Activated CD4-positive, alpha-beta T cell treated with anti-CD3 and anti-CD28 coated beads, Interleukin-2, amount 10 ng/mL, durations not matched to agents 7 days and 5 days (primary cell): Measurements from ENCODE around the gene PTRH2. TPM values are rescaled to one million over a fixed set of nuclear protein-coding genes. Genes with fewer than 3 reads are reported as not detected.

Source experiments
- CTCF ChIA-PET: fragments of 350-600 bp; sonication (Branson Sonifier 250); formaldehyde crosslinking; loops from one replicate; lab custom pipeline; 2021; ENCODE audit warnings: antibody characterized with exemption; lab: Charles Lee
- POLR2A ChIA-PET: fragments of 350-600 bp; sonication (Branson Sonifier 250); formaldehyde crosslinking; loops from one replicate; lab custom pipeline; 2021; ENCODE audit warnings: antibody characterized with exemption; lab: Charles Lee
- DNase-seq: peaks from one replicate; pipeline ENCODE4 v3.0.0-alpha.2; 2020
- H3K27ac Mint-ChIP-seq: one replicate; pipeline ENCODE4 v1.8.0; 2021; ENCODE audit warnings: mild to moderate bottlenecking, moderate library complexity, mixed read lengths
- H3K27me3 Mint-ChIP-seq: one replicate; pipeline ENCODE4 v1.8.0; 2021; ENCODE audit warnings: mixed read lengths
- H3K36me3 Mint-ChIP-seq: one replicate; pipeline ENCODE4 v1.8.0; 2021; ENCODE audit warnings: low read depth, mixed read lengths
- H3K4me1 Mint-ChIP-seq: one replicate; pipeline ENCODE4 v1.8.0; 2021; ENCODE audit warnings: mixed read lengths
- H3K4me3 Mint-ChIP-seq: one replicate; pipeline ENCODE4 v1.8.0; 2021; ENCODE audit warnings: mild to moderate bottlenecking, moderate library complexity, mixed read lengths
- H3K9me3 Mint-ChIP-seq: one replicate; pipeline ENCODE4 v1.8.0; 2021; ENCODE audit warnings: mixed read lengths
- total RNA-seq, 2 experiments: library from RNA; stranded (reverse); gene quantifications; one replicate each; pipeline ENCODE4 v1.2.3, GENCODE V29; 2021

The PTRH2 gene
- total RNA-seq, 2 experiments from 2014 or later, result 20.5 to 22.9 TPM

DNA sequence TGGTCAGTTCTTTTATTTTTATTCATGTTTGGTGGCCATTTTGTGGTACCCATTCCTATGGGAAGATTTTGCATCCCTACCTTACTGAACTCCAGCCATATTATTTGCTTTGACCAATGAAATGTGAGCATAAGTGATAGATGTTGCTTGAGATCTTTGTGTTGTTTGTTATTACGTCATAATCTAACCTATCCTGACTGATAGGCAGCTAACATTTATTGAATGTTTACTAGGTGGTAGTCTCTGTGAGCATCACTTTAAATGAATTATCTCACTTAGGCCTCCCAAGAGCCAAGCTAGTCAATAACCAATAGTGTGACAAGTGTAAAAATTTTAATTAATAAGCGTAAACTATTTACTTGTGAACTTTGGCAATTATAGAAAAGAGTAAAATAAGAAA lies 37.8 kb upstream of the PTRH2 start:
- no peak for DNase-seq
- POLR2A ChIA-PET, result no interaction called here
- H3K4me1 Mint-ChIP-seq, result peaks cover 16% of the 10 kb centered on the region
- H3K9me3 Mint-ChIP-seq, result peaks cover 7% of the 10 kb centered on the region
- H3K36me3 Mint-ChIP-seq, result peaks cover 22% of the 10 kb centered on the region
- H3K27ac Mint-ChIP-seq, result no peak overlapping the region
- H3K27me3 Mint-ChIP-seq, result no peaks in the 10 kb centered on the region
- no peak overlapping the region for H3K4me3 Mint-ChIP-seq
- CTCF ChIA-PET, result interaction anchor here (0.5 to 4.3 kb wide), 4 partner anchors 20 to 292 kb away, joined by 3 to 21 read pairs (median 4); no protein-coding TSS in a partner anchor

DNA sequence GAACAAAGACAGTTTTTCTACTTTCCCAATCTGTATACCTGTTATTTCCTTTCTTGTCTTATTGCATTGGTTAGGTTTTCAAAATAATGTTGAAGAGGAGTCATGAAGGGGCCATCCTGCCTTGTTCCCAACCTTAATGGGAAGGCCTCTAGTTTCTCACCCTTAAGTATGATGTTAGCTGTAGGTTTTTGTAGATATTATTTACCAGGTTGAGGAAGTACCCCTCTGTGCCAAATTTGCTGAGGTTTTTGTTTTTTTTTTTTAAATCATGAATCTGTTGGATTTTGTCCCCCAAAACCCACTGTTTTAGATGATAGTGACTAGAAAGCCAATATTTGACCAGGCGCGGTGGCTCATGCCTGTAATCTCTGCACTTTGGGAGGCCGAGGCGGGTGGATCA lies 36.6 kb upstream of the PTRH2 start:
- peaks cover 7% of the 10 kb centered on the region for H3K9me3 Mint-ChIP-seq
- H3K36me3 Mint-ChIP-seq, result peaks cover 22% of the 10 kb centered on the region

DNA sequence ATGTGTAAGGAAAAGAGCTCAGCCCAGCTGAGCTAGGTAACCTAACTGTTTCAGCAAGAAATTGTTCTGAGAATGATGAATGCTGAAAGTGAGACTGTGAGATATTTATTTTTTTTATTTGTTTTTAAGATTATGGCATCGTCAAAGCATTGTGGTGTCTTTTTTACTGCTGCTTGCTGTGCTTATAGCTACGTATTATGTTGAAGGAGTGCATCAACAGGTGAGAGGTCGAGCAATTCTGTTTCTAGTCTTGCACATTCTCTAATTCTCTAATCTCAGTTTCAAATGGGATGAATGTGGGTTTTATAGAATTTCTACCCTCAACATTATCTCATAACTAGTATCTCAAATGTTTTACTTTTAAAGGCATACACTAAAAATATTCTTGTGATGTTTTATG lies 30.1 kb upstream of the PTRH2 start:
- Mint-ChIP-seq H3K4me3 (no peak overlapping the region), H3K27me3 (no peaks in the 10 kb centered on the region), H3K9me3 (no peaks in the 10 kb centered on the region), H3K27ac (no peak overlapping the region), H3K36me3 (peaks cover 2% of the 10 kb centered on the region), H3K4me1 (no peaks in the 10 kb centered on the region)
- POLR2A ChIA-PET, result no interaction called here
- CTCF ChIA-PET, result interaction anchor here (0.6 to 1.1 kb wide), 3 partner anchors 12 to 151 kb away, joined by 3 to 4 read pairs (median 4); no protein-coding TSS in a partner anchor
- DNase-seq, result no peak

More for the DNA sequence above, 36.6 kb upstream of the PTRH2 start:
- Mint-ChIP-seq H3K4me1 (peaks cover 14% of the 10 kb centered on the region), H3K27ac (no peak overlapping the region), H3K27me3 (no peaks in the 10 kb centered on the region), H3K4me3 (no peak overlapping the region)
- DNase-seq, result no peak
- POLR2A ChIA-PET, result no interaction called here
- CTCF ChIA-PET, result no interaction called here

DNA sequence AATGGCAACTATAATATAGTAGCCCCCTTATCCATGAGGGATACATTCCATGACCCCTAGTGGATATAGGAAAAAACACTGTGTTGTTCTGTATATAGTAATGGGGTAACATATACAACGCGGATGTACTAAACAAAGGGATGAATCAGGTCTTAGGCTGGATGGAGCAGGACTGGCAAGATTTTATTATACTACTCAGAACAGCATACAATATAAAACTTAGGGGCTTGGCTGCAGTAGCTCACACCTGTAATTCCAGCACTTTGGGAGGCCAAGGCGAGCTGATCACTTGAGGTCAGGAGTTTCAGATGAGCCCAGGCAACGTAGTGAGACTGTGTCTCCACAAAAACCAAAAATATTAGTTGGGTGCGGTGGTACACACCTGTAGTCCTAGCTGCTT lies 27.0 kb upstream of the PTRH2 start:
- Mint-ChIP-seq H3K4me3 (no peak overlapping the region), H3K36me3 (no peaks in the 10 kb centered on the region), H3K27ac (no peak overlapping the region), H3K4me1 (peaks cover 11% of the 10 kb centered on the region), H3K27me3 (no peaks in the 10 kb centered on the region), H3K9me3 (no peaks in the 10 kb centered on the region)
- POLR2A ChIA-PET, result no interaction called here
- no peak for DNase-seq
- CTCF ChIA-PET, result no interaction called here

DNA sequence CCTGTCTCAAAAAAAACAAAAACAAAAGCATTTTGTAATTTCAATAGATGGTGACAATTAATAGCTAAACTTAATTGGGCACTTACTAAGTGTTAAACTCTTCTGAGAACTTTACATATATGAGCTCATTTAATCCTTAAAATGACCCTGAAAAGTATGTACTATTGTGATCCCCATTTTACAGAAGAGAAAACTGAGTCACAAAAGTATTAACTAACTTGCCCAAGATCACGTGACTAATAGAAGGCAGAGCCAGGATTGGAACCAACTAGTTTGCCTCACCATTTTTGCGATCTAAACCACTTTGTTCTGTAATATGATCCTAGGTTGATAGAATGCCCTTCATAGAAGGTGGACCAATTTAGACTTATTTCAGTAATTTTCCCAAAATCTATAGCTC lies 26.5 kb upstream of the PTRH2 start:
- no peaks in the 10 kb centered on the region for H3K9me3 Mint-ChIP-seq
- H3K27me3 Mint-ChIP-seq, result no peaks in the 10 kb centered on the region
- CTCF ChIA-PET, result no interaction called here
- POLR2A ChIA-PET, result no interaction called here
- H3K27ac Mint-ChIP-seq, result no peak overlapping the region
- no peaks in the 10 kb centered on the region for H3K36me3 Mint-ChIP-seq
- no peak overlapping the region for H3K4me3 Mint-ChIP-seq
- DNase-seq, result no peak
- H3K4me1 Mint-ChIP-seq, result peaks cover 11% of the 10 kb centered on the region

DNA sequence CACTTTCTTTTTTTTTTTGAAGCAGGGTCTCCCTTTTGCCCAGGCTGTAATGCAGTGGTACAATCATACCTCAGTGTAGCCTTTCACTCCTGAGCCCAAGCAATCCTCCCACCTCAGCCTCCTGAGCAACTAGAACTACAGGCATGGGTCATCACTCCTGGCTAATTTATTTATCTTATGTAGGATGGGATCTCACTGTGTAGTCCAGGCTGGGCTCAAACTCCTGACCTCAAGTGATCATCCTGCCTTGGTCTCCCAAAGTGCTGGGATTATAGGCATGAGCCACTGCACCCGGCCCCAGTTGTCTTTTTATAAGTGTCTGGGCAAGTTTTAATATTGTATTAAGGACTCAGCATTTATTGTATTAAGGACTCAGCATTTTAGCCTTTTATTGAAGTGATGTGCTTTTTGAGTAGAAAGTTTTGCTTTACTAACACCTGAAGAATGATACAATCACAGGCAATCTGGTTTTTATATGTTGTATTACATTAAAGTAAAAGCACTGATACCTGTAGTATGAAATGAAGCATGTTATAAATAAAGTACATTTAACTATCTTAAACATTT lies 23.1 kb upstream of the PTRH2 start:
- no peak overlapping the region for H3K4me3 Mint-ChIP-seq
- no peak overlapping the region for H3K27ac Mint-ChIP-seq
- ChIA-PET CTCF (no interaction called here), POLR2A (no interaction called here)
- peaks cover 11% of the 10 kb centered on the region for H3K4me1 Mint-ChIP-seq
- no peak for DNase-seq
- H3K9me3 Mint-ChIP-seq, result no peaks in the 10 kb centered on the region
- H3K36me3 Mint-ChIP-seq, result no peaks in the 10 kb centered on the region
- H3K27me3 Mint-ChIP-seq, result no peaks in the 10 kb centered on the region

DNA sequence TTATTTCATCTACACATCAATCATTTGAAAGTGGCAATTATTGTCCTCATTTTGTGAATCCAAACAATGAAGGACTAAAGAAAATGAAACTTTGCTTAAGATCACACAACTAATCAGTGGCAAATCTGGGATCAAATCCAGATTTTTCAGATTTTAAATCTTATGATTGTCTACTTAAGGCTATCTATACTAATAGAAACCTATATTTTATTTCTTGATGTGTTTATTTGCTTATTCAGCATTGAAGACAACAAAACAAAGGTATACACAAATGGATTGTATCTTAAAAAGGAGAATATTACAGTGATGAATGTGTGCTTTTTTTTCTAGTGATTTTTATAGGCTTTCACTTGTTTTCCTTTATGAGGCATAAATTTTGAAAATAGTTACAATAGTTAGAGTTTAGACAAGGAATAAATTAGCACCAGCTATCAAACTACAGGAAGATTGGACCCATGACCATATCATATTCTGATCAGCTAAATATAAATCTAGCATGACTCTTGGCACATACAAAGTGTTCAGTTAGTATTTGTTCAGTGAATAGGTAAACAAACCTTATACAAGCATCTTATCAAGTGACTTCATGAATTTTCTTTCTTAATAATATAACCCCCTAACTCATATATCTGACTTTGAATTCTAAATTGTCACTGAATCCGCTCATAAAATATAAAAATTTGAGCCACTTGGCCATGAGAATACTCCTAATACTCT lies 20.7 kb upstream of the PTRH2 start:
- H3K27me3 Mint-ChIP-seq, result no peaks in the 10 kb centered on the region
- ChIA-PET CTCF (interaction anchor here (1.3 kb wide), 1 partner anchor 125 kb away, joined by 3 read pairs; no protein-coding TSS in a partner anchor), POLR2A (no interaction called here)
- no peak overlapping the region for H3K27ac Mint-ChIP-seq
- peaks cover 15% of the 10 kb centered on the region for H3K4me1 Mint-ChIP-seq
- peaks cover 5% of the 10 kb centered on the region for H3K36me3 Mint-ChIP-seq
- H3K9me3 Mint-ChIP-seq, result no peaks in the 10 kb centered on the region
- H3K4me3 Mint-ChIP-seq, result no peak overlapping the region
- no peak for DNase-seq

DNA sequence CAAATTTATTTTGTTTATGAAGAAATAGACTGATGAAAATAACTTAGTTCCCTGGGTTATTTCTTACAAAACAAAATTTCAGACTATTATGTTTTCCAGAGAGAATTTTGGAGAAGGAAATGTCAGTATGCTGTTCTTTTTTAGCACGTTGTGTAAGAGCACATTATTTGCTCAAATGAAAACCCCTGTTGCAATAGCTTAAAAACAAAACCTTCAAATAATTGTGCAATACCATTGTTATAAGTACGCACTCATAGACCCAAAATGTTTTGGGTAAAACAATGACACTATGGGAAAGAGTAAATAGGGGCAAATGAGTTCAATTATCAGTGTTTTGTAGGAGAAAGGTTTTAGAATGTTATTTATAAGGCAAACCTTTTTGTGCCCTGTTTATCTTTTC lies 18.5 kb upstream of the PTRH2 start:
- POLR2A ChIA-PET, result interaction anchor here (0.6 kb wide), 1 partner anchor 21 kb away, joined by 4 read pairs; no protein-coding TSS in a partner anchor
- CTCF ChIA-PET, result interaction anchor here (0.6 to 1.3 kb wide), 2 partner anchors 19 to 373 kb away, joined by 3 to 4 read pairs; no protein-coding TSS in a partner anchor

DNA sequence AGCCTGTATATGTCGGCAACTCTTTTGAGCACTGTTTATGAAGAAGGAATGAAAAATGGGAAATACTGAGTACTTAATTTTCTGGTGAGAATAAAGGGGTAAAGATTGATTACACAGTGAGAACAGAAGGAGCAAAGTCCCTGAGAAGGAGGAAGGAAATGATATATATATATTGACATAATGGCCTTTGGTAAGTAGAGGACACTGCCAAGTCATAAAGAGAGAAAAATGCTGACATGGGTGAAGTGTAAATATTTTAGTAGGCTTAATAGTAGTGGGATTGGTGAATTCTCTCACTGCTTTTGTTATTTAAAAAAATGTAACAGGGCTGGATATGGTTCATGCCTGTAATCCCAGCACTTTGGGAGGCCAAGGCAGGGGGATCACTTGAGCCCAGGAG lies 16.4 kb upstream of the PTRH2 start:
- H3K4me3 Mint-ChIP-seq, result no peak overlapping the region
- no peak overlapping the region for H3K27ac Mint-ChIP-seq
- H3K4me1 Mint-ChIP-seq, result peaks cover 8% of the 10 kb centered on the region
- ChIA-PET POLR2A (no interaction called here), CTCF (no interaction called here)
- no peaks in the 10 kb centered on the region for H3K9me3 Mint-ChIP-seq
- no peaks in the 10 kb centered on the region for H3K27me3 Mint-ChIP-seq
- DNase-seq, result no peak
- peaks cover 5% of the 10 kb centered on the region for H3K36me3 Mint-ChIP-seq

More for the DNA sequence above, 18.5 kb upstream of the PTRH2 start:
- no peak for DNase-seq
- Mint-ChIP-seq H3K27ac (no peak overlapping the region), H3K36me3 (peaks cover 5% of the 10 kb centered on the region), H3K27me3 (no peaks in the 10 kb centered on the region), H3K4me3 (no peak overlapping the region), H3K4me1 (peaks cover 15% of the 10 kb centered on the region), H3K9me3 (no peaks in the 10 kb centered on the region)

DNA sequence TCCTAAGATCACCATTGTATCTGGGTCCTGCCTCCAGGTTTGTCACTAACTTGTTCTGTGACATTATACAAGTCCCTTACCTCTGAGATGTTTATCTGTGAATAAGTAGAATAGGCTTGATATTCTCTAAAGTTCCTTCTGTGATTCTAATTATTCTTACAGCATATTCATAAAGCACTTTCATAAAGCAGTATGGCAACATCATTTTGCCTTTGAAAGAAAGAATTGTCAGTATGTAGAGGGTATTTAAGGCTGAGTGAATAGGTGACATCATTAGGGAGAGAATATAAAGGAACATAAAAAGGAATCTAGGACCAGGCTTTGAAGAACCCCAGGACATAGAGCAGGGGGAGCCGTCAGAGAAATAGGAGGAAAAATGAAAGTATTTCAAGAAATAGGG lies 15.8 kb upstream of the PTRH2 start:
- H3K4me1 Mint-ChIP-seq, result peaks cover 10% of the 10 kb centered on the region
- H3K27ac Mint-ChIP-seq, result no peak overlapping the region
- H3K4me3 Mint-ChIP-seq, result no peak overlapping the region
- no peak for DNase-seq
- H3K27me3 Mint-ChIP-seq, result no peaks in the 10 kb centered on the region
- CTCF ChIA-PET, result no interaction called here
- POLR2A ChIA-PET, result no interaction called here
- peaks cover 5% of the 10 kb centered on the region for H3K36me3 Mint-ChIP-seq
- no peaks in the 10 kb centered on the region for H3K9me3 Mint-ChIP-seq

DNA sequence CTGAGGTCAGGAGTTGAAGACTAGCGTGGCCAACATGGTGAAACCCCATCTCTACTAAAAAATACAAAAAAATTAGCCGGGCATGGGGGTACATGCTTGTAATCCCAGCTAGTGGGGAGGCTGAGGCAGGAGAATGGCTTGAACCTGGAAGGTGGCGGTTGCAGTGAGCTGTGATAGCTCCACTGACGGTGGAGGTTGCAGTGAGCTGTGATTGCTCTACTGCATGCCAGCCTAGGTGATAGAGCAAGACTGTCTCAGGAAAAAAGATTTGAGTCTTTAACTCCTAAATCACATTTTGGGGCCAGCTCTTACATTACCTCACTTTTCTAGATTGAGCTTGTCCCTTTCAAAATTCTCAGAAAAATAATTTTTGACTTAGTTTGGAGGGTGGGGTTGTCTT lies 15.4 kb upstream of the PTRH2 start:
- POLR2A ChIA-PET, result no interaction called here
- no peak overlapping the region for H3K27ac Mint-ChIP-seq

DNA sequence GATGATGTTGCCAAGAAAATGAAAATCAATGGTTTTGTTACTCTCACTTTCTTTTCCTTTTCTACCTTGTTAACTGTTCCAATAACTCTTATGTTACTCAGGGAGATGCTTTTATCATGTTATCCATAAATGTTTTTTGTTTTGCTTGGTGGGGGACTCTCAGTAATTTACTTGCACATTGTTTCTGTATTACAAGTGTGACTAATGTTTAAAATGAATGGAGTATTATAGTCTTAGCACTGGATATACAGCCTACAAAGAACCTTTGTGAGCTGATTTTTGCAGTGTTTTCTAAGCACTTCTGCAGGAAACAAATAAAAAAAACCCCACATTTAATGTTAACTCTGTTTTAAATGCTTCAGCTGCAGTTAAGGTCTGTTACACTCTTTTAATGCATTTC lies 12.3 kb upstream of the PTRH2 start:
- Mint-ChIP-seq H3K4me1 (peaks cover 15% of the 10 kb centered on the region), H3K9me3 (no peaks in the 10 kb centered on the region), H3K4me3 (no peak overlapping the region), H3K36me3 (peaks cover 5% of the 10 kb centered on the region), H3K27ac (no peak overlapping the region), H3K27me3 (no peaks in the 10 kb centered on the region)
- ChIA-PET CTCF (interaction anchor here (1.0 kb wide), 1 partner anchor 12 kb away, joined by 3 read pairs; the partner anchor contains the start of genes PTRH2 and VMP1), POLR2A (no interaction called here)
- no peak for DNase-seq

More for the DNA sequence above, 15.4 kb upstream of the PTRH2 start:
- Mint-ChIP-seq H3K36me3 (peaks cover 5% of the 10 kb centered on the region), H3K27me3 (no peaks in the 10 kb centered on the region), H3K4me1 (peaks cover 10% of the 10 kb centered on the region), H3K9me3 (no peaks in the 10 kb centered on the region), H3K4me3 (no peak overlapping the region)
- CTCF ChIA-PET, result no interaction called here
- no peak for DNase-seq

DNA sequence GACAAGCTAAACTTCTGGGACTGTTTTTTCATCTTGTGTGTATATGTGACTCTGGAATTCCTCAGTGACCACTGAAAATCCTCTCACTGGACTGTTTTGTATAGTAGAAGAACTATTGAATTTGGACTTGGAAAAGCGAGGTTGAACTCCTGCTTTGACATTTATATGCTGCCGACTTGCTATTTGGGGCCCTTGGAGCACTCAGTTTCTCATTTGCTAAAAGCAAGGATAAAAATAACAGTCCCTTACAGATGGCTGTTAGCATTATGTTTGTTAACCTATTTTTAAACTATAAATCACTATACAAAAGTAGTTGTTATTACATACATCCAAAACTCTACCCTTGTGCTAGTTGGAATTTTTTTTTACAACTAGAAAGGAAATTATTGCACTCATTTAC lies 9.2 kb upstream of the PTRH2 start:
- Mint-ChIP-seq H3K27me3 (no peaks in the 10 kb centered on the region), H3K27ac (no peak overlapping the region), H3K4me3 (no peak overlapping the region), H3K4me1 (peaks cover 17% of the 10 kb centered on the region), H3K36me3 (no peaks in the 10 kb centered on the region), H3K9me3 (no peaks in the 10 kb centered on the region)
- ChIA-PET CTCF (no interaction called here), POLR2A (no interaction called here)
- no peak for DNase-seq
